Measurements from ENCODE around the gene PNKP. TPM values are rescaled to one million over a fixed set of nuclear protein-coding genes. Genes with fewer than 3 reads are reported as not detected.
A peak's percentile ranks its signal among the peaks of the same experiment; 100 is the strongest.

The PNKP gene
- polyA plus RNA-seq, 1 donor from 2014 or later = 43.1 TPM

DNA sequence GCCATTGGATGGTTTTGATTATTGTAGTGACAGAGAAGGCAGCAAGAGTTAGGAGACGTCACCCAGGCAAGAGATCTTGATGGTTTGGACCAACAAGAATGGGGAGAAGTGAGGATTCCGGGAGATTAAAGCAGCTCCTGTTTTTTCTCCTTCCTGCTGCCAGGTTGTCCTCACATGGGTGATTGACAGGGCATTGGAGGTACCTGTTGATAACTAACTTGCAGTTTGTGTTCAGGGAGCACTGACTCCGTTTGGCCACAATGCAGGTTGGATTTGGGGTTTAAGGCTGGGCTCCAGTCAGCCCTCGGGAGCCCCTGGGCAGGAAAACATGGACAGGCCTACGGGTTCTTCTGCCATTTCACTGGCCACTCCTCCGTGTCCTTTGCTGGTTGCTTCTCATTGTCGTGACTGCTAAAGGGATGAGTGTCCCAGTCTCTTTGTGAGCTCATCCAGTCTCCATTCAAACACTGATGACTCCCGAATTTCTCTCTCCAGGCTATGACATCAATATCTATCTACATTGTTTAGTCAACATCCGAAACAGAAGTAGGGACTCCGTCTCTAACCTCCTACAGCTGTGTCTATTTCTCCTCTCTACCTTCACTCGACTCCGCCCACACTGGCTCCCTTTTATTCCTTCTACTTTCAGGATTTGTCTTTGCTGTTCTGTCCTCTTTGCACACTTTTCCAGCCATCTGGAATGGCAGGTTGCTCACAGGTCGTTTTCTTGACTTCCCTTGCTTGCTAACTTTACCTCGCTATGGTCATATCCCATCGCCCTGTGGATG, 17.7 kb downstream of the PNKP start:
- no peaks in the 10 kb centered on the region for H3F3A ChIP-seq (ENCODE audit: insufficient read depth, low read length, poor library complexity, severe bottlenecking)
- no peak overlapping the region for H3K4me2 ChIP-seq (ENCODE audit: low read length)
- peak overlapping the region; percentile 95 for H3K27ac ChIP-seq (ENCODE audit: low read length)
- peaks cover 27% of the 10 kb centered on the region for H3K79me2 ChIP-seq (replicated peaks; ENCODE audit: insufficient read depth, low read length)
- H4K20me1 ChIP-seq (ENCODE audit: insufficient read depth) = peaks cover 25% of the 10 kb centered on the region
- no peak overlapping the region for H2AFZ ChIP-seq (ENCODE audit: low read depth, low read length)
- no peaks in the 10 kb centered on the region for H3K9me2 ChIP-seq (ENCODE audit: insufficient read depth, low read length)
- peak overlapping the region; percentile 70 for H3K4me3 ChIP-seq (ENCODE audit: low read length)
- peaks cover 4% of the 10 kb centered on the region for H3K36me3 ChIP-seq (ENCODE audit: insufficient read depth, low read length)
- peak overlapping the region; percentile 89 for H3K9ac ChIP-seq (ENCODE audit: low read length)
- TF ChIP-seq CTCF (IDR thresholded peaks at IDR 0.05; ENCODE audit: poor library complexity, severe bottlenecking) (no peak), RAD21 (conservative IDR thresholded peaks at IDR 0.05) (no peak)
- no peaks in the 10 kb centered on the region for H3K9me3 ChIP-seq (ENCODE audit: low read length)
- no peaks in the 10 kb centered on the region for H3K27me3 ChIP-seq (ENCODE audit: insufficient read depth, low read depth, low read length)

GRCh38 chr19:49848938-49849337, 18.4 kb downstream of the PNKP start:
- no peaks in the 10 kb centered on the region for H3K9me2 ChIP-seq (ENCODE audit: insufficient read depth, low read length)
- no peaks in the 10 kb centered on the region for H3K9me3 ChIP-seq (ENCODE audit: low read length)
- H3F3A ChIP-seq (ENCODE audit: insufficient read depth, low read length, poor library complexity, severe bottlenecking) = no peaks in the 10 kb centered on the region
- no peak overlapping the region for H3K4me3 ChIP-seq (ENCODE audit: low read length)
- no peaks in the 10 kb centered on the region for H3K27me3 ChIP-seq (ENCODE audit: insufficient read depth, low read depth, low read length)
- TF ChIP-seq REST (IDR thresholded peaks at IDR 0.05; ENCODE audit: borderline replicate concordance) = no peak
- TF ChIP-seq MXI1 (conservative IDR thresholded peaks at IDR 0.05; ENCODE audit: poor library complexity, severe bottlenecking) = no peak
- no peak for TF ChIP-seq EP300 (conservative IDR thresholded peaks at IDR 0.05; ENCODE audit: poor library complexity, severe bottlenecking)
- TF ChIP-seq POLR2AphosphoS5 (IDR thresholded peaks at IDR 0.05) = no peak
- no peak for TF ChIP-seq RAD21 (conservative IDR thresholded peaks at IDR 0.05)
- TF ChIP-seq CTCF (IDR thresholded peaks at IDR 0.05; ENCODE audit: poor library complexity, severe bottlenecking) = no peak
- TF ChIP-seq SMC3 (conservative IDR thresholded peaks at IDR 0.05; ENCODE audit: poor library complexity) = no peak
- TF ChIP-seq TAF1 (IDR thresholded peaks at IDR 0.05; ENCODE audit: low read depth) = no peak
- no peak for TF ChIP-seq EZH2 (IDR thresholded peaks at IDR 0.05; ENCODE audit: borderline replicate concordance, insufficient read depth, low read length, poor library complexity, severe bottlenecking)
- no peak overlapping the region for H2AFZ ChIP-seq (ENCODE audit: low read depth, low read length)
- H4K20me1 ChIP-seq (ENCODE audit: insufficient read depth) = peaks cover 18% of the 10 kb centered on the region
- no peak overlapping the region for H3K9ac ChIP-seq (ENCODE audit: low read length)
- peaks cover 24% of the 10 kb centered on the region for H3K79me2 ChIP-seq (replicated peaks; ENCODE audit: insufficient read depth, low read length)
- H3K27ac ChIP-seq (ENCODE audit: low read length) = no peak overlapping the region
- no peak overlapping the region for H3K4me2 ChIP-seq (ENCODE audit: low read length)
- H3K36me3 ChIP-seq (ENCODE audit: insufficient read depth, low read length) = peaks cover 4% of the 10 kb centered on the region

All from neural cell (in vitro differentiated cells).